GM12892 (cell line): ENCODE results near the gene REXO1.

Experiments
- POLR2A ChIP-seq: IDR thresholded peaks from 2 replicates; pipeline ENCODE4 v1.6.1; 2011; ENCODE audit warnings: low read depth, low read length, control low read depth
- POLR2AphosphoS5 ChIP-seq: IDR thresholded peaks from 2 replicates; pipeline ENCODE4 v1.6.1; 2011; ENCODE audit warnings: low read depth, low read length, control low read depth

GRCh38 chr19:1873524-1874473 is 25.5 kb upstream of the REXO1 start:
- TF ChIP-seq POLR2A: no peak
- no peak for TF ChIP-seq POLR2AphosphoS5
